GM19397 (cell line): ENCODE data around the gene GHR.

Experiments used
- ATAC-seq: cut with Tn5 transposase; IDR thresholded peaks from one replicate; pipeline ENCODE4 v1.9.1; 2021; ENCODE audit warnings: mild to moderate bottlenecking, moderate library complexity; ENCODE audit not compliant: unreplicated experiment

GHR gene

GRCh38 chr5:42423285-42424165 lies at the start of gene GHR:
Gene GHR (plus strand): TSS chr5:42423439. CDS start chr5:42565875, 142,436 bp downstream.
- ATAC-seq: no peak

DNA sequence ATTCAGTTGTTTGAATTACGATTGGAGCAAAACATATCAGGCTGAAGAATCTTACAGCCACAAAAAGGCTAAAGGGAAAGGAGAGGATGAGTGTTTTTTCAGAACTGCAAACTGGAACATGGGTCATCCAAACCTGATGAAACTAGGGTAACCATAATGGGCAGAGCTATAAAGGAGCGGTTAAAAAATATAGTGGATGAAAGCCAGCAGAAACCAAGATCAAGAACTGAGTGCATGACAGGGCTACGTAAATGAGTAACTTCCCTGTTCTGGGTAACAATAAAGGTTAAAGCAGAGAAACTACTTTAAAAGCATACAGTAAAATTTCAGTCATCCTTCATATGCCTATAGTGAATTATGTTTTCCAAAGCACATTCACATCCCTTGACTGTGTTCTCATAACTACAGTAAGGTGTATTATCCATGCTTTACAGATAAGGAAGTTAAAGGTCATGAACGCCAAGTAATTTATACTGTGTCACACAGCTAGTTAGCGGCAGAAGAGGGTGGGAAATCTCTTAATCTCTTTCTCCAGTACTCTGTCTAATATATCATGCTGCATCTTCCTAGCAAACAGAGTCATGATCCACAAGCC lies 48.5 kb upstream of the GHR start:
- no peak for ATAC-seq

GRCh38 chr5:42377496-42377895 lies 45.7 kb upstream of the GHR start:
- no peak for ATAC-seq

DNA sequence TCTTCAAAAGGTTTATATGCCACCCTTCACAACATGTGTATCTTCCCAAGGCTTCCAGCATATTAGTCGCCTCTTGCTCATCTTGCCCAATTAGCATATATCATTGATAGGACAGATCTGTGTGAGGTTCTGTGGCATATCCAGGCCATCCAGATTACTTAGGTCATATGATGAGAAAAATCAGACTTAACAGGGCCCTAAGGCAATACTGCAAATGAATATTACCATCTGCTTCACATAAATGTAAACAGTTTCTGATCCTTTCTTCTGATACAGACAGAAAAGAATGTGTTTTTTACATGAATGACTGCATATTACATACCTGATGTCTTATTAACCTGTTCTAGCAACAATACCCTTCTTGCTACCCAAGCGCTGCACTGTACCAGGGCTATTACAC lies 41.3 kb upstream of the GHR start:
- no peak for ATAC-seq

DNA sequence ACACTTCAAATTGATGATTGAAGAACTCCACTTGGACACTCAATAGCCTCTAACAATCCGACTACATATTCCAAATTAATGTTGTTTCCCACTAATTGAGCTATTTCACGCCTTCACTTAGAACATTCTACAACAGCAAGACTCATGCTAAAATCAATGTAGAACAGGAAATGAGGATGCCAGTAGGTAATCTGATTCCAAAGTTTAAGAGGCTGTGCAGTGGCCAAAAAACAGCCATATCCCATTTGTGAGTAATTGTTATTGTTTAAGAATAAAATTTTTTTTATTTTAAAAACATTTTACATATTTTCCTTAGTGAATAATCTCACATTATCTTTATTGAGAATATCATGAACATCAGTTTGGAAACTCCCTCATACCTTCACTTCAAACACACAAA lies 35.7 kb upstream of the GHR start:
- no peak for ATAC-seq

DNA sequence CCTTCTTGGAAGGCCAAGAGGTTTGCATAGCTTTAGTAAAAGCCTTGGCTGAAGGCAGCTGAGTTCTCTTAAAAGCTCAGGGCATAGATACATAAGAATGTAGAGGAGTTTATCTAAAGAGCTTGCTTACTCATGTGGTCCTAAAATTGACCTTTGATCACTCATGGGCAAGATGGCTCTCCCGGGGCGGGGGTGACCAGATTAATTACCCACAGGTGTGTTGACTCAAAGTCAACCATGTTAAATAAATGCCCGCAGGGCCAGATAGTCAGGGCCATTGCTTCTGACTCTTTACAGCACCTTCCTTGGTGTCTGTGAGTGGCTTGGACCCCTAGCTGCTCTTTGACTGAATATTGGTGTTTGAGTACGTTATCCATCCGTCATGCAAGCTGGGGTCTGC lies 33.1 kb upstream of the GHR start:
- no peak for ATAC-seq

DNA sequence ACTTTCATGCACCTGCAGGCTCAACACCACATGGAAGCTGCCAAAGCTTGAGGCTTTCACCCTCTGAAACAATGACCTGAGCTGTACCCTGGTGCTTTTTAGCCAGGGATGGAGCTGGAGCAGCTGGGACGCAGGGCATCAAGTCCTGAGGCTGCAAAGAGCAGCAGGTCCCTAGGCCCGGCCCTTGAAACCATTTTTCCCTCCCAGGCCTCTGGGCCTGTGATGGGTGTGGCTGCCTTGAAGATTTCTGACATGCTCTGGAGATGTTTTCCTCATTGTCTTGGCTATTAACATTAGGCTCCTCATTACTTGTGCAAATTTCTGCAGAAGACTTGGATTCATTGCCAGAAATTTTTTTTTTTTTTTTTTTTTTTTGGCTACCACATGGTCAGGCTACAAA lies 30.3 kb upstream of the GHR start:
- no peak for ATAC-seq

DNA sequence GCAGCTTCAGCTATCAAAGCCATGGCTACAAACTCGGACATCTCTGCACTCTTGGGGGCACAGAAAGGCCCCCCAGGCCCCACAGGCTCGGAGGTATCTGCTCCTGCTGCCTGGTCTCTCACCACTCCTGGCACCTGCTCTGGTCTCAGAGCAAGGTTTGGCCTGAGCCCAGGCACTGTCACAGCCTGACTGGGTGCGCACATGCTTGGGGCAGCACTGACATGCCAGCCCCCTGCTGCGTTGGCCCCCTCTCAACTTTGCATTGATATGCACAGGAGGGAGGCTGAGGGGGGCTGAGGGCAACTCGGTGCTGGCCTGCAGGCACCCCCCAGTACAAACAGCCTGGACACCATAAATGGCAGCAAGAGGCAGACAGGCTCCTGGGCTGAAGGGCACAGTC lies 27.1 kb upstream of the GHR start:
- ATAC-seq: no peak

DNA sequence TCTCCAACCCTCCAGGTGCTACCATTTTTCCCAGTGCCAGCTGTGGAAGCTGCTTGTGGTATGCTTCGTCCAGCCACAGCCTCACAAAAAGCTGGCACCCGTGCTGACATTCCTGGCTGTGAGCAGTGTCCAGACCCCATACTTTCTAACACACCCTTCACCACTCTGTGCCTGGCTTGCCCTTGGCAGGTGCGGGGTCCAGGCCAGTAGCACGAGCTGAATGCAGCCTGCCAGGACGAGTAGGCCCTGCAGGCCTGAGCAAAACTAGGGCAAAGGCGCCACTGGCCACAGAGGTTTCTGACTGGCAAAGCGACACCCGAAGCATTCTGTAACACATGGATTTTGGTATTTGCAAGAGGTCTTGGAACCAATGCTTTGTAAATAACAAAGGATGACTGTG lies 26.0 kb upstream of the GHR start:
- no peak for ATAC-seq

- no peak for ATAC-seq
These were observed 23.5 kb upstream of the GHR start for GRCh38 chr5:42399702-42400101.

- no peak for ATAC-seq
These were observed 22.8 kb upstream of the GHR start for GRCh38 chr5:42400474-42400873.

DNA sequence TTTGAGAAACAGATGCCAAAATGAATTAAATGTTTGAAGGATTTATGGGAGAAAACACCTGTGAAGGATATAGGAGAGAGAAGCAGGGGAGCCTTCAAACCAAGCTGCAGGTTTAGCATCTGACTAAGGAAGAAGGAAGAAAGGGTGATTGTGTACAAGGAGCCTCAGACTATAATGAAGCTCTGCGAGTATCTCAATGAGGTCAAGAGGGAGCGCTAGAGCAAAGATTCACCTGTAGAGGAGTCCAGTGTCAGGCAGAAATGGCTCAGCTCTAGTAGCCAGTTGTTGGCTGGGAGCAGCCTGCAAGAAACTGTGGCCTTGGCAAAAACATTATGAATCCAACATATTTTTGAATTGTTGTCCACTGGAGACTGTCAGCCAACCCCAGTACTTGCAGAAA lies 20.0 kb upstream of the GHR start:
- ATAC-seq: no peak

GRCh38 chr5:42404366-42404765 lies 18.9 kb upstream of the GHR start:
- no peak for ATAC-seq

GRCh38 chr5:42419294-42419693 lies 3.9 kb upstream of the GHR start:
- ATAC-seq: no peak

- ATAC-seq: no peak
These were observed 471 bp upstream of the GHR start for GRCh38 chr5:42422656-42423280.

- ATAC-seq: no peak
These were observed 2.8 kb downstream of the GHR start for GRCh38 chr5:42426016-42426415.

DNA sequence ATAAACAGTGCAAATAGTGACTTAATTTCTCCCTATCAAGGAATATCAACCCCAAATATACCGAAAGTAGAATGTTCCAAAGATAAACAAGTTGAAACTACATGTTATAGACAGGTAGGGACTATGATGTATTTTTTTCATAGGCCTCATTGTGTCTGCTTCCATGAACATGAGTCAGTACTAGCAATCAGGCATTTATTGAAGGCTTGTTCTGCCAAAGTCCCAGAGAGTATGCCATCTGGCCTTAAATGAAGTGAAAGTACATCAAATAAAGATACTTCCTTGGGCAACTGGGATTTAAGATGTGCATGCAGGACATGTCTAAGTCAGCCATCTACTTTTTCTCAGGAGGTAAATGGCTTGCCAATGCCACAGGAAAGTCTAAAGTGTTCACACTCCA lies 6.5 kb downstream of the GHR start:
- no peak for ATAC-seq

DNA sequence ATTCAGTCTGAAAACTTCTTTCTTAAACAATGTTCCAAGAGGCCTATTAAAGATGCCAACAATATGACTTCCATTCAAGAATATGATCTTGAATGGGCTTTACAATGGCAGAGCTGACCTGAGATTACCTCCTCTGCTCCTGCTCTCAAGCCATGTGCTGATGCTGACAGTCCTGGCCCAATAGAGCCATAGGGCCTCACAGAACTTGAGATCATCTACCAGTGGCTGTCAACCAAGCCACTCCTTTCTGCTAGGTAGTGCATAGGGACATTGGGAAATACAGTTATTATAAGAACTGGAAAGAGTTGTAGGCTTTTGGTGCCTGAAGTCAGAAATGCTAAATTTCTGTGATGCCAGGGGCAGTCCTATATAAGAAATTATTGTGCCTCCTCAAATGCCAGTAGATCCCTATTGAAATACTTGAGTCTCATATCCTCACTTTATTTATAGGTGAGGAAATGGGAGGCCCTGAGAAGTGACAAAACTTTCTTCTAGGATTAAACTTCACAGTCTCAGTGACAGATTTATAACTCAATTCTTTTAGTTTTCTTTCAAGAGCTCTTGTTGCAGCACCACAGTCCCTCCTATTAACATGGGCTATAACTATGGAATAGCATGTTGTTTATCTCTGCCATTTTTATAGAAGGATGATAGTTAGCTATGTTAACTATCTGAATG lies 10.9 kb downstream of the GHR start:
- no peak for ATAC-seq

- no peak for ATAC-seq
These were observed 12.8 kb downstream of the GHR start for GRCh38 chr5:42436051-42436450.

DNA sequence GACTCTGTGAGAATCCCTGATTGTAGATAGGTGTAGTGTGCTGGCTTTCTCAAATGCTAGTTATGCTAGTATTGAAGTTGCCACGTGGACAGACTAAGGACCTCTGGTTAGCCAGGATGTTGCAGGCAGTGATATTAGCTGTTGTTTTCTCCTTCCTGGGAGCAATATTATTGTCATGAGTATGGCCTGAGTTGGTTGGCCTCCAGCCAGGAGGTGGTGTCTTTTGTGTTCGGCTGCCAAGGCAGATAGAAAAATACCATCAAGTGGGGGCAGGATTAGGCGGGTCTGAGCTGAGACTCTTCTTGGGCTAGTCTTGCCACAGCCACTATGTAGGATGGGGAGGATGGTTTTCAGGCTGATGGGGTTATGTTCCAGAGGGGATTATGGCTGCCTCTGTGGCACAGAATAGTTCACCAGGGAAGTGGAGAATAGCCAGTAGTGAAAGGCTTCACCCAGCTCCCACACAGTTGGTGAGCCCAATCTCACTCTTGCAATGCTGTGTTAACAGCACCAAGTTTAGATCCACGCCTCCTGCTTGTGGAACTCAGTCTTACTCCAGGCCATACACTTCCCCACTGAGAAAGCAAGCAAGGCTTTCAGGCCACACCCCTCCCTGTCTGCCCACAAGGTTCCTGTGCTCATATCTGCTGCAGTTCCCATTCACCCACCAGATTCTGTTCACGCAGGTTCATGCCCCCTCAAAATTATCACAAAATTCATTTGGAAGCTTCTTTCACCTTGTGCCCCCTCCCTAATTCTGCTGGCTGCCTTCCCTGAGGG lies 31.2 kb downstream of the GHR start:
- ATAC-seq: no peak

DNA sequence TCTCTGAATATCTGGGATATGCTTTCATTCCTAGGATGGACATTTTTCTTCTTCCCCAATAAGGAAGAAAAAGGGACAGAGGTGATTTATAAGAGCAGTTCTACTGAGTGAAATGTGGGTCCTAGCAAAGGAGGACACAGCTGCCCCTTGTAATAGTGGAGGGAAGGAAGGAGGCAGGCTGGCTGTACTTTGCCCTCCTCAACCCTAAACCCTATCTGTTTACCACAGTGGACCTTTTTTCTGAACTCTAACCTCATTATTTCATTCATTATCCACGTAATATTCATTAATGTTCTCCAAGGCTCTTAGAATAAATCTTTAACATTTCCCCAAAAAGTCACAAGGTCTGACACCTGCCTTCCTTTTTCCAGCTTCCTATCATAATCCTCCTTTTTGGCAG lies 37.8 kb downstream of the GHR start:
- no peak for ATAC-seq
